CD4-positive, CD25-positive, alpha-beta regulatory T cell (primary cell): ENCODE data around the gene CIAO3. TPM values are rescaled to one million over a fixed set of nuclear protein-coding genes. Genes with fewer than 3 reads are reported as not detected.

ENCODE experiments used
- ATAC-seq, 2 donors: fragments of 150-1000 bp; cut with Tn5 transposase; one replicate each; pipeline ENCODE4 v1.10.0; 2021; ENCODE audit warnings: low read depth in 2 of 2, moderate number of reproducible peaks in 2 of 2, moderate library complexity in 1 of 2
- DNase-seq, 3 donors: peaks; one replicate each; pipeline versions ENCODE4 v3.0.0 to v3.0.0-alpha.2; 2012 to 2022; ENCODE audit warnings: mixed read lengths in 1 of 3
- H3K27ac ChIP-seq: one replicate; pipeline ENCODE4 v1.7.0; 2013; ENCODE audit warnings: mild to moderate bottlenecking, low read length; ENCODE audit not compliant: insufficient read depth, poor library complexity, severe bottlenecking
- H3K27me3 ChIP-seq: one replicate; pipeline ENCODE4 v1.7.0; 2013; ENCODE audit warnings: low read length; ENCODE audit not compliant: control insufficient read depth, insufficient read depth
- H3K36me3 ChIP-seq: one replicate; pipeline ENCODE4 v1.7.0; 2013; ENCODE audit warnings: mild to moderate bottlenecking, low read length, moderate library complexity; ENCODE audit not compliant: control insufficient read depth, insufficient read depth
- H3K4me1 ChIP-seq: 2 replicates; pipeline ENCODE4 v1.7.0; 2013; ENCODE audit warnings: mild to moderate bottlenecking, low read length; ENCODE audit not compliant: insufficient read depth, control insufficient read depth, poor library complexity, severe bottlenecking
- H3K4me3 ChIP-seq: one replicate; pipeline ENCODE4 v1.7.0; 2013; ENCODE audit warnings: low read depth, mild to moderate bottlenecking, low read length, moderate library complexity
- H3K9me3 ChIP-seq, 2 experiments: 1 replicate in 1 of 2; 2 replicates in 1 of 2; pipeline ENCODE4 v1.7.0; 2013; ENCODE audit warnings: low read length in 2 of 2, mild to moderate bottlenecking in 1 of 2, moderate library complexity in 1 of 2; ENCODE audit not compliant: control insufficient read depth in 2 of 2
- H3K27ac Mint-ChIP-seq, 3 donors: one replicate each; pipeline ENCODE4 v1.8.0; 2020 to 2022; ENCODE audit warnings: mild to moderate bottlenecking in 3 of 3, mixed read lengths in 3 of 3, moderate library complexity in 2 of 3
- H3K27me3 Mint-ChIP-seq: one replicate; pipeline ENCODE4 v1.8.0; 2022; ENCODE audit warnings: mild to moderate bottlenecking, mixed read lengths
- H3K36me3 Mint-ChIP-seq: one replicate; pipeline ENCODE4 v1.8.0; 2020; ENCODE audit warnings: mixed read lengths
- H3K4me1 Mint-ChIP-seq, 4 donors: one replicate each; pipeline ENCODE4 v1.8.0; 2020 to 2022; ENCODE audit warnings: mixed read lengths in 4 of 4, mild to moderate bottlenecking in 1 of 4
- H3K4me3 Mint-ChIP-seq, 4 donors: one replicate each; pipeline ENCODE4 v1.8.0; 2020 to 2022; ENCODE audit warnings: mild to moderate bottlenecking in 4 of 4, mixed read lengths in 4 of 4, moderate library complexity in 3 of 4
- H3K9me3 Mint-ChIP-seq, 7 donors: one replicate each; pipeline ENCODE4 v1.8.0; 2020 to 2022; ENCODE audit warnings: mixed read lengths in 7 of 7, mild to moderate bottlenecking in 3 of 7, moderate library complexity in 2 of 7
- polyA plus RNA-seq, 4 donors: library from polyadenylated mRNA; unstranded; fragments of 300-500 nt; fragmentation: Illumina TruSeq; gene quantifications; one replicate each; pipeline ENCODE4 v1.2.3, GENCODE V29; 2021
- total RNA-seq: library from RNA; stranded (reverse); gene quantifications from one replicate; pipeline ENCODE4 v1.2.3, GENCODE V29; 2022

CIAO3 gene
- total and polyA plus RNA-seq, 5 donors from 2014 or later: 17.2 to 42.6 (median 20.3) TPM

- H3K27me3 Mint-ChIP-seq: no peaks in the 10 kb centered on the region
- peaks cover 0 to 23% (median 0%) of the 10 kb centered on the region in 4 donors for H3K4me1 Mint-ChIP-seq
- H3K9me3 ChIP-seq: no peaks in the 10 kb centered on the region
- ATAC-seq (no peak), DNase-seq (no peak)
- H3K27me3 ChIP-seq: no peaks in the 10 kb centered on the region
- peaks cover 40% of the 10 kb centered on the region for H3K4me1 ChIP-seq
- H3K9me3 Mint-ChIP-seq: no peaks in the 10 kb centered on the region
- peak overlapping the region in 2 of 4 donors; percentile 76 for H3K4me3 Mint-ChIP-seq
- peak overlapping the region; percentile 51 for H3K27ac ChIP-seq
- H3K27ac Mint-ChIP-seq: no peak overlapping the region
- no peaks in the 10 kb centered on the region for H3K36me3 ChIP-seq
- no peak overlapping the region for H3K4me3 ChIP-seq
- H3K36me3 Mint-ChIP-seq: no peaks in the 10 kb centered on the region
These were observed 14.7 kb downstream of the CIAO3 start for GRCh38 chr16:726188-726437.

DNA sequence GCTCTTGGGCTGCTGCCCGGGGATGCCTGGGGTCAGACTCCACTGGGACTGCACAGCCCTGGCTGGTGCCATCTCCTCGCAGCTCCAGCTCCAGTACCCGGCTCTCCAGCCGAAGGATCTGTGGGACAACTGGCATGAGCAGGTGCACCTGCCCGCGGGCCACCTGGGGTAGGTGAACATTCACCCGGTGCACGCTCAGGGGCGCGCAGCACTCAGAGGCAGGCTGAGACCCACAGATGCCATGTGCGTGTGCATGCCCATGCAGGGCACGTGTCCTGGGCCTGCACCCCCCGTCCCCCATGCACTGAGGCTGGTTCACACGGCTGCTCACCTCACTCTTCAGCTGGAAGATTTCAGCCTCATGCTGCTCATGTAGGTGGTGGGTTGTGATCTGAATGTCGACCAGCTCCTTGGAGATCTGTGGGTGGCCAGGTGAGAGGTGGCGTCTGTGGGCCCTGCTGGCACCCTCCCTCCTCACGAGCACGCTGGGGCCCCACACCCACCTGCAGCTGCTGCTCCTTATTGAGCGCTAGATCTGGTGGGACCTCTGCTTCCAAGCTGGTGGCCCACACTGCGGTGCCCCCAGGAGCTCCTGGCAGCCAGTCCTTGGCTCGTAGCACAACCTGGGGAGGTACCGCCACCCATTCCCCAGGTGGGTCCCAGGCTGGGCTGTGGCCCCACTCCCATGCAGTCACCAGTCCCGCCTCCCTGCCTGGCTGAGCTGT lies 15.2 kb downstream of the CIAO3 start:
- DNase-seq: no peak
- no peak for ATAC-seq
- H3K27ac Mint-ChIP-seq: no peak overlapping the region
- peaks cover 0 to 23% (median 0%) of the 10 kb centered on the region in 4 donors for H3K4me1 Mint-ChIP-seq
- Histone ChIP-seq H3K9me3 (no peaks in the 10 kb centered on the region), H3K27me3 (no peaks in the 10 kb centered on the region), H3K27ac (no peak overlapping the region), H3K36me3 (no peaks in the 10 kb centered on the region), H3K4me1 (peaks cover 43% of the 10 kb centered on the region), H3K4me3 (no peak overlapping the region)
- peak overlapping the region; percentile 46 to 76 (median 66) for H3K4me3 Mint-ChIP-seq
- H3K9me3 Mint-ChIP-seq: no peaks in the 10 kb centered on the region
- H3K27me3 Mint-ChIP-seq: no peaks in the 10 kb centered on the region
- H3K36me3 Mint-ChIP-seq: no peaks in the 10 kb centered on the region

- Mint-ChIP-seq H3K27me3 (no peaks in the 10 kb centered on the region), H3K27ac (no peak overlapping the region), H3K4me1 (peaks cover 0 to 28% (median 1%) of the 10 kb centered on the region in 4 donors), H3K4me3 (peak overlapping the region; percentile 47 to 76 (median 54)), H3K36me3 (no peaks in the 10 kb centered on the region), H3K9me3 (no peaks in the 10 kb centered on the region)
- Histone ChIP-seq H3K36me3 (no peaks in the 10 kb centered on the region), H3K27me3 (no peaks in the 10 kb centered on the region), H3K4me3 (no peak overlapping the region), H3K4me1 (peaks cover 49% of the 10 kb centered on the region), H3K9me3 (no peaks in the 10 kb centered on the region), H3K27ac (no peak overlapping the region)
- no peak for ATAC-seq
- no peak for DNase-seq
These were observed 15.8 kb downstream of the CIAO3 start for GRCh38 chr16:725041-725376.

DNA sequence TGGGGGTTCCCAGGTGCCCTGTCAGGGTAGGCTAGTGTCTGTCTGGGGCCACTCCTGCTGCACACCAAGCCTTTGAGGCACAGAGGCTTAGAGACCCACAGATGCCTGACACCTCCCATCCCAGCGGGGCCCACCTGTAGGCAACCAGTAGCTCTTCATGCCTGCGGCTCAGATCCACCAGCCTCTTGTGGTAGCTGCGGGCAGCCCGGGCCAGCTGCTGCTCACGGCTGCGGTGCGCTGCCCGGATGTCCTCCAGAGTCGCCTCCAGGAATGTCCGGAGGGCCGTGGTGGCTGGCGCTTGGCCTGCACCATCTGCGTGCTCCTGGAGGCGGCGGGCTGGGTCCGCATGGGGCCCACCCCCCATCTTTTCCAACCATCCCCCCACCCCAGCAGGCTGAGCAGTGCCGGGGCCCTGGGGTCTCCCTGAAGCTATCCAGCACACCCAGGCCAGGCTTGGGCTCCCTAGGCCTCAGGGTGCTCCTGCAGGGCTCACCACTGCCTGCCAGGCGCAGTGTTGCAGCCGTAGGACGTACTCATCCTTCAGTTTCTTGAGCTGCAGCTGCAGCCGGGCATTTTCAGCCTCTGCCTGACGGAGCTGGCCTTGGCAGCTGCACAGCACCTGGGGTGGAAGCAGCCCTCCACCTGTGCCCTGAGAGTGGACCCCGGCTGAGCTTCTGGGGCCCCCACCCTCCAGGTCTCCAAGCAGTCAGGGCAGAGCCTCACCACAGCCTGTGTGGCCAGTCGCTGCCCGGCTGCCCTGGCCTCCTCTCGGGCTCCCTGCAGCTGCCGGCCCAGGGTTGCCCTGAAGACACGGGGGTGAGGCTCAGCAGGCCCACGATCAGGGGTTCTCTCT lies 16.4 kb downstream of the CIAO3 start:
- Histone ChIP-seq H3K27me3 (no peaks in the 10 kb centered on the region), H3K4me3 (no peak overlapping the region), H3K4me1 (peaks cover 55% of the 10 kb centered on the region), H3K27ac (peak overlapping the region; percentile 47), H3K36me3 (no peaks in the 10 kb centered on the region), H3K9me3 (no peaks in the 10 kb centered on the region)
- no peaks in the 10 kb centered on the region for H3K27me3 Mint-ChIP-seq
- no peaks in the 10 kb centered on the region for H3K36me3 Mint-ChIP-seq
- no peak overlapping the region for H3K27ac Mint-ChIP-seq
- H3K4me3 Mint-ChIP-seq: peak overlapping the region in 2 of 4 donors; percentile 52 to 76
- H3K9me3 Mint-ChIP-seq: no peaks in the 10 kb centered on the region
- DNase-seq: no peak
- H3K4me1 Mint-ChIP-seq: peaks cover 0 to 34% (median 4%) of the 10 kb centered on the region in 4 donors
- no peak for ATAC-seq

- no peaks in the 10 kb centered on the region for H3K9me3 ChIP-seq
- Mint-ChIP-seq H3K36me3 (no peaks in the 10 kb centered on the region), H3K4me1 (peaks cover 0 to 42% (median 9%) of the 10 kb centered on the region in 4 donors), H3K4me3 (peak overlapping the region in 1 of 4 donors; percentile 51), H3K27ac (peak overlapping the region in 1 of 3 donors; percentile 66), H3K27me3 (no peaks in the 10 kb centered on the region), H3K9me3 (no peaks in the 10 kb centered on the region)
- no peak for ATAC-seq
- H3K4me3 ChIP-seq: no peak overlapping the region
- peak overlapping the region; percentile 47 for H3K27ac ChIP-seq
- peaks cover 58% of the 10 kb centered on the region for H3K4me1 ChIP-seq
- no peaks in the 10 kb centered on the region for H3K27me3 ChIP-seq
- no peaks in the 10 kb centered on the region for H3K36me3 ChIP-seq
- no peak for DNase-seq
These were observed 17.1 kb downstream of the CIAO3 start for GRCh38 chr16:723695-724094.

- H3K4me1 ChIP-seq: peaks cover 54% of the 10 kb centered on the region
- H3K4me1 Mint-ChIP-seq: peaks cover 0 to 43% (median 10%) of the 10 kb centered on the region in 4 donors
- H3K36me3 Mint-ChIP-seq: no peaks in the 10 kb centered on the region
- peak overlapping the region; percentile 77 for H3K27ac ChIP-seq
- DNase-seq: no peak
- peak overlapping the region; percentile 37 to 87 (median 80) for H3K4me3 Mint-ChIP-seq
- H3K27me3 ChIP-seq: no peaks in the 10 kb centered on the region
- no peaks in the 10 kb centered on the region for H3K27me3 Mint-ChIP-seq
- ATAC-seq: no peak
- no peaks in the 10 kb centered on the region for H3K36me3 ChIP-seq
- H3K9me3 ChIP-seq: no peaks in the 10 kb centered on the region
- H3K27ac Mint-ChIP-seq: peak overlapping the region in 1 of 3 donors; percentile 66
- H3K4me3 ChIP-seq: no peak overlapping the region
- H3K9me3 Mint-ChIP-seq: no peaks in the 10 kb centered on the region
These were observed 17.8 kb downstream of the CIAO3 start for GRCh38 chr16:722835-723633.

- ATAC-seq (peak; percentile 4 to 5), DNase-seq (no peak)
- H3K4me1 Mint-ChIP-seq: peaks cover 0 to 43% (median 10%) of the 10 kb centered on the region in 4 donors
- Histone ChIP-seq H3K9me3 (no peaks in the 10 kb centered on the region), H3K27me3 (no peaks in the 10 kb centered on the region), H3K36me3 (no peaks in the 10 kb centered on the region), H3K4me1 (peaks cover 45% of the 10 kb centered on the region), H3K27ac (peak overlapping the region; percentile 77), H3K4me3 (no peak overlapping the region)
- peak overlapping the region; percentile 37 to 85 (median 77) for H3K4me3 Mint-ChIP-seq
- H3K27me3 Mint-ChIP-seq: no peaks in the 10 kb centered on the region
- H3K36me3 Mint-ChIP-seq: no peaks in the 10 kb centered on the region
- no peaks in the 10 kb centered on the region for H3K9me3 Mint-ChIP-seq
- H3K27ac Mint-ChIP-seq: peak overlapping the region; percentile 38 to 80 (median 59)
These were observed 18.8 kb downstream of the CIAO3 start for GRCh38 chr16:721765-722540.
